Keratinocyte (primary cell): ENCODE results near the gene SPTBN4.

Source experiments
- CTCF ChIP-seq, 3 experiments: IDR thresholded peaks in 1 of 3; conservative IDR thresholded peaks in 1 of 3; optimal IDR thresholded peaks in 1 of 3; 2 replicates in 2 of 3; 3 replicates in 1 of 3; pipeline versions ENCODE3 to v1.5.1; 2011; ENCODE audit warnings: low read length in 3 of 3, mild to moderate bottlenecking in 3 of 3, moderate library complexity in 2 of 3, control low read depth in 1 of 3, inconsistent platforms in 1 of 3; ENCODE audit not compliant: insufficient read depth in 2 of 3; ENCODE audit errors: extremely low read depth in 1 of 3
- EZH2 ChIP-seq: IDR thresholded peaks from one replicate; pipeline ENCODE4 v1.6.1; 2012; ENCODE audit warnings: inconsistent platforms, mild to moderate bottlenecking, low read length, moderate library complexity

GRCh38 chr19:40578442-40578908 is 111.7 kb downstream of the SPTBN4 start:
- no peak for TF ChIP-seq CTCF (optimal IDR thresholded peaks at IDR 0.05 in 1 of 3, IDR thresholded peaks at IDR 0.05 in 1 of 3, conservative IDR thresholded peaks at IDR 0.05 in 1 of 3; ENCODE audit: extremely low read depth in 1 of 3, insufficient read depth in 2 of 3, low read length in 3 of 3)
- TF ChIP-seq EZH2: no peak
